SH-SY5Y (cell line): ENCODE measurements around the gene EN2.

ENCODE experiments used
- GATA2 ChIP-seq: IDR thresholded peaks from 2 replicates; pipeline ENCODE4 v1.6.1; 2011; ENCODE audit warnings: mild to moderate bottlenecking, low read depth, low read length
- GATA3 ChIP-seq: IDR thresholded peaks from 2 replicates; pipeline ENCODE4 v1.6.1; 2011; ENCODE audit warnings: low read depth, mild to moderate bottlenecking, low read length, moderate library complexity

DNA sequence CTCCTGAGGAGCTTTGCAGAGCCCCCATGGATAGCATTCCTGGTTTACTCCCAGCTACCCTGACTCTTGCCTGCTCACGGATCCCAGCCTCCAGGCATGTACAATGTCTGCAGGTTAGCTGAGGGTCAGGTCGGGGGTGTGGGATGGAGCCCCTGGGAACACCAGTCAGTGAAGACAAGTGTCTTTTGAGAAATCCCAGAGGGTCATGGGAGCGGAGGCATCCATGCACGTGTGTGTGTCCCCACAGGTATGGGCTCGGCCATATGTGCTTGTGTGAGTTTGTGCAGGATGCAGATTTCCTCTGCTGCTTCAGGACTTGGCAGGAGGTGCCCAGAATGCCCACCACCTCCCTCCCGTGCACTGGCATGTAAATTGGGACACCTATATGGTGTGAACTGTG lies 28.3 kb upstream of the EN2 start:
- TF ChIP-seq GATA2 (no peak), GATA3 (no peak)
